Tibial nerve (tissue), 4 donors: ENCODE measurements around the gene PAFAH1B2. TPM values are rescaled to one million over a fixed set of nuclear protein-coding genes. Genes with fewer than 3 reads are reported as not detected.

Source experiments
- DNase-seq, 2 donors: peaks; one replicate each; pipeline ENCODE4 v3.0.0-alpha.2; 2019; ENCODE audit warnings: low spot score in 2 of 2
- H3K27ac ChIP-seq, 4 donors: fragments of 200-600 bp; sonication (generic) in 3 of 4; one replicate each; pipeline ENCODE4 v1.5.1; 2017 to 2019; ENCODE audit warnings: mild to moderate bottlenecking in 1 of 4
- H3K27me3 ChIP-seq, 2 donors: fragments of 200-600 bp; sonication (generic) in 1 of 2; one replicate each; pipeline versions ENCODE4 v1.5.1 to v1.6.0; 2017 to 2019
- H3K36me3 ChIP-seq, 3 donors: fragments of 200-600 bp; sonication (generic); one replicate each; pipeline ENCODE4 v1.5.1; 2018 to 2019
- H3K4me1 ChIP-seq, 4 donors: fragments of 200-600 bp; sonication (generic) in 3 of 4; one replicate each; pipeline ENCODE4 v1.5.1; 2017 to 2019
- H3K4me3 ChIP-seq, 4 donors: fragments of 200-600 bp; sonication (generic) in 3 of 4; one replicate each; pipeline ENCODE4 v1.5.1; 2017 to 2019; ENCODE audit warnings: mild to moderate bottlenecking in 1 of 4, moderate library complexity in 1 of 4
- H3K9me3 ChIP-seq, 4 donors: fragments of 200-600 bp; sonication (generic) in 3 of 4; one replicate each; pipeline ENCODE4 v1.5.1; 2017 to 2019
- EP300 ChIP-seq, 2 donors: sonication (generic); formaldehyde crosslinking; IDR thresholded peaks; one replicate each; pipeline ENCODE4 v1.6.1; 2017; ENCODE audit warnings: antibody characterized with exemption in 2 of 2, mild to moderate bottlenecking in 1 of 2
- POLR2A ChIP-seq, 2 donors: fragments of 450-650 bp; IDR thresholded peaks; one replicate each; pipeline ENCODE4 v1.6.1; 2017; ENCODE audit warnings: antibody characterized with exemption in 2 of 2, mild to moderate bottlenecking in 2 of 2, moderate library complexity in 2 of 2
- WGBS, 2 donors: methylation state at CpG; one replicate each; pipeline ENCODE4 v1.1.5; 2018; 5-methylcytosine and 5-hydroxymethylcytosine counted together
- total RNA-seq, 4 donors: library from RNA; depleted of rRNA; stranded (reverse); fragments of >200 nt; gene quantifications; one replicate each; pipeline ENCODE4 v1.1.0, GENCODE V29; 2016
- TF ChIP-seq, protein P1 (sequence below), 5 experiments: fragments of 200-600 bp in 3 of 5; fragments of 450-650 bp in 2 of 5; sonication (generic) in 3 of 5; IDR thresholded peaks; one replicate each; pipeline ENCODE4 v1.5.1; 2016 to 2019; ENCODE audit warnings: antibody characterized with exemption in 5 of 5, mild to moderate bottlenecking in 3 of 5, moderate library complexity in 2 of 5

The PAFAH1B2 gene
- total RNA-seq, 4 donors from 2014 or later, result 96.9 to 125 (median 109) TPM

DNA sequence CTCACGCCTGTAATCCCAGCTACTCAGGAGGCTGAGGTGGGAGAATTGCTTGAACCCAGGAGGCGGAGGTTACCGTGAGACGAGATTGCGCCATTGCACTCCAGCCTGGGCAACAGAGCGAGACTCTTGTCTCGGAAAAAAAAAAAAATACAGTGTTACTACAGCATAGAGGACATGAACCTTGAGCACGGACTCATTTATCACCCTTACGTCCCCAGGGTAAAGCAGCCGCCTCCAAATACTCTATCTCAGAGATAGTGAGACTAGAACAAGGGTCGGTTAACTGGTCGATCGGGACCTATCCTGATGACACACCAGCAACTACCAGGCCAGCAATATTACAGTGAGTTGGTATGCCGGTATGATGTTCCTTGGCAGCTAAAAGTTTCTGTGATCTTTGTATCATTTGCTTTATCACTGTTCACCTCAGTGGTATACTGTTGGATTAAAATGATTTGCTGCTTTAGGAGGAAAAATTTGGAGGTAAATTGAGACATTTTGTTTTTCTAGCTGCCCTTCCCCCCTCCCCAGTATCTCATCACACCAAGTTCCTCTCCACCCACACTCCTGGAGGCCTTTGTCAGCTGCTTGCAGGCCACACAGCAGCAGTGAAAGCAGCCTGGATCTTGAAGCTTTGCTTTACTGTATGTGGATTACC is 27.4 kb downstream of the PAFAH1B2 start:
- peak overlapping the region in 3 of 4 donors; percentile 11 to 77 (median 75) for H3K27ac ChIP-seq
- peak in 1 of 2 donors; percentile 35 for TF ChIP-seq EP300 (IDR thresholded peaks at IDR 0.05)
- TF ChIP-seq, protein P1, sequence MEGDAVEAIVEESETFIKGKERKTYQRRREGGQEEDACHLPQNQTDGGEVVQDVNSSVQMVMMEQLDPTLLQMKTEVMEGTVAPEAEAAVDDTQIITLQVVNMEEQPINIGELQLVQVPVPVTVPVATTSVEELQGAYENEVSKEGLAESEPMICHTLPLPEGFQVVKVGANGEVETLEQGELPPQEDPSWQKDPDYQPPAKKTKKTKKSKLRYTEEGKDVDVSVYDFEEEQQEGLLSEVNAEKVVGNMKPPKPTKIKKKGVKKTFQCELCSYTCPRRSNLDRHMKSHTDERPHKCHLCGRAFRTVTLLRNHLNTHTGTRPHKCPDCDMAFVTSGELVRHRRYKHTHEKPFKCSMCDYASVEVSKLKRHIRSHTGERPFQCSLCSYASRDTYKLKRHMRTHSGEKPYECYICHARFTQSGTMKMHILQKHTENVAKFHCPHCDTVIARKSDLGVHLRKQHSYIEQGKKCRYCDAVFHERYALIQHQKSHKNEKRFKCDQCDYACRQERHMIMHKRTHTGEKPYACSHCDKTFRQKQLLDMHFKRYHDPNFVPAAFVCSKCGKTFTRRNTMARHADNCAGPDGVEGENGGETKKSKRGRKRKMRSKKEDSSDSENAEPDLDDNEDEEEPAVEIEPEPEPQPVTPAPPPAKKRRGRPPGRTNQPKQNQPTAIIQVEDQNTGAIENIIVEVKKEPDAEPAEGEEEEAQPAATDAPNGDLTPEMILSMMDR (IDR thresholded peaks at IDR 0.05), result no peak
- no peak for TF ChIP-seq POLR2A (IDR thresholded peaks at IDR 0.05)
- DNase-seq, result no peak
- no peaks in the 10 kb centered on the region for H3K9me3 ChIP-seq
- WGBS, 2 donors, result 60 to 62% methylated on average over 14 of the region's 14 CpGs
- no peaks in the 10 kb centered on the region for H3K27me3 ChIP-seq
- peaks cover 6 to 45% (median 13%) of the 10 kb centered on the region in 3 donors for H3K36me3 ChIP-seq
- peaks cover 0 to 52% (median 15%) of the 10 kb centered on the region in 4 donors for H3K4me1 ChIP-seq
- H3K4me3 ChIP-seq, result no peak overlapping the region

DNA sequence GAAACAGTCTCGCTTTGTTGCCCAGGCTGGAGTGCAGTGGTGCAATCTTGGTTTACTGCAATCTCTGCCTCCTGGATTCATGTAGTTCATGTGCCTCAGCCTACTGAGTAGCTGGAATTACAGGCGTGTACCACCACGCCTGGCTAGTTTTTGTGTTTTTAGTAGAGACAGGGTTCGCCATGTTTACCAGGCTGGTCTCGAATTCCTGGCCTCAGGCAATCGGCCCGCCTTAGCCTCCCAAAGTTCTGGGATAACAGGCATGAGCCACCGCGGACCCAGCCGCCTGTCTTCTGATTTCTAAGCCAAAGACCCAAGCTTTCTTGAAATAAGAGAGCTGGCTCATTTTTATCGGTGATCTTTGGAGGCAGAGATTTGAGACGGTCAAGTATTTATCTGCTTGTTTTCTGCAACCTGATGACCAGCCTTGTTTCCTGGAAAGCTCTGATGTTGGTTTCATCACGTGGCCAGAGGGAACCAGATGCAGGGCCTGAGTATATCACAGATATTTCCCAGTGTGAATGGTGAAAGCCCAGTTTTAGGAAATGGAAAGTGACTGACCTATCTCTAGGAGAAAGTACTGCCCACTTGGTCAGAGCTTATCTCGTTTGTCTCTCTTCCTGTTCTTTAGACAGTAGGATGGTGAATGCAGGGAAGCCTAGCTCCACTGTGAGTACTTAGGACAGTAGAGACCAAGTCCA is 28.8 kb downstream of the PAFAH1B2 start:
- DNase-seq, result no peak
- peak in 1 of 2 donors; percentile 11 for TF ChIP-seq EP300 (IDR thresholded peaks at IDR 0.05)
- TF ChIP-seq POLR2A (IDR thresholded peaks at IDR 0.05), result no peak
- Histone ChIP-seq H3K9me3 (no peaks in the 10 kb centered on the region), H3K4me3 (no peak overlapping the region), H3K36me3 (peaks cover 0 to 31% (median 2%) of the 10 kb centered on the region in 3 donors), H3K4me1 (peaks cover 0 to 49% (median 16%) of the 10 kb centered on the region in 4 donors), H3K27me3 (no peaks in the 10 kb centered on the region), H3K27ac (peak overlapping the region; percentile 20 to 77 (median 51))
- WGBS, 2 donors, result 59 to 63% methylated on average over 14 of the region's 14 CpGs

DNA sequence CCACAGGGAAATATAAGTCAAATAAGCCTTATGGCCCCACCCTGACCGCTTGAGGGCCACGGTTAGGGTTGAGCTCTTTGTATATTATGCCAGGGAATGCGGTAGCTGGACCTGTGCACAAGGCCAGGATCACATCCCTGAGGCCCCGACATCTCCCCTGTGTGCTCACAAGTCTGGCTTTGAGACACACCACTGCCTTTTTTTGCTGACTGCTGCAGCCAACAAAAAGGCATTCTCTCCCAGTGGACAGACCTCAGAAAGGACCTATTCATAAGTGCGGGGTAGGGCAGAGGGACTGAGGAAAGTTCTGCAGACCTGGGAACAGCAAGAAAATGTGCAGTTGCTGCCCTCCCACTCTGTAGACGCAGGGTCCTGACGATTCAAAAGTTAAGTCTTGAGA is 31.0 kb downstream of the PAFAH1B2 start:
- peak in 1 of 2 donors; percentile 10 for TF ChIP-seq EP300 (IDR thresholded peaks at IDR 0.05)
- TF ChIP-seq, protein P1 (IDR thresholded peaks at IDR 0.05), result no peak
- H3K27ac ChIP-seq, result peak overlapping the region in 3 of 4 donors; percentile 63 to 76 (median 65)

DNA sequence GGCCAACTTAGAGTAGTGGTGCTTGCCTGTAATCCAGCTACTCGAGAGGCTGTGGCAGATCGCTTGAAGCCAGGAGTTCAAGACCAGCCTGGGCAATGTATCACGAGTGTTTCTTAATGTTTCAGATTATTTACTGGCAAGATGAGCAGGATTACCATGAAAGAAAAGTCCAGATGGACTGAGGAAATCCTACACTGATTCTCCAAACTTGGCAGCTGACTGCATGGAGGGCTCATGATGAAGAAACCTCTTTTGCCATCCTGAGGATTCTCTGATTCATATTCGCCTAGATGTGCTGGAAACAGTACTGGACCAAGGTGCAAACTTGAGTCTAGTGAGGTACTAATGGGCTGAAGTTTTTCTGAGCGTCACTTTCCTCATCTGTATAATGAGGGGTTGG is 31.7 kb downstream of the PAFAH1B2 start:
- WGBS, 2 donors, result 58 to 73% methylated on average over 5 of the region's 5 CpGs
- H3K27ac ChIP-seq, result peak overlapping the region in 3 of 4 donors; percentile 63 to 76 (median 65)
- DNase-seq, result no peak
- peaks cover 0 to 6% (median 0%) of the 10 kb centered on the region in 3 donors for H3K36me3 ChIP-seq
- TF ChIP-seq, protein P1 (IDR thresholded peaks at IDR 0.05), result no peak
- no peak for TF ChIP-seq EP300 (IDR thresholded peaks at IDR 0.05)
- TF ChIP-seq POLR2A (IDR thresholded peaks at IDR 0.05), result no peak
- H3K27me3 ChIP-seq, result no peaks in the 10 kb centered on the region
- H3K9me3 ChIP-seq, result no peaks in the 10 kb centered on the region
- peaks cover 0 to 68% (median 26%) of the 10 kb centered on the region in 4 donors for H3K4me1 ChIP-seq
- H3K4me3 ChIP-seq, result no peak overlapping the region

More for the DNA sequence above, 31.0 kb downstream of the PAFAH1B2 start:
- no peak for DNase-seq
- H3K27me3 ChIP-seq, result no peaks in the 10 kb centered on the region
- H3K36me3 ChIP-seq, result peaks cover 0 to 13% (median 0%) of the 10 kb centered on the region in 3 donors
- 17 to 28% methylated on average over 7 of the region's 7 CpGs for WGBS, 2 donors
- no peak overlapping the region for H3K4me3 ChIP-seq
- peaks cover 0 to 61% (median 20%) of the 10 kb centered on the region in 4 donors for H3K4me1 ChIP-seq
- H3K9me3 ChIP-seq, result no peaks in the 10 kb centered on the region

DNA sequence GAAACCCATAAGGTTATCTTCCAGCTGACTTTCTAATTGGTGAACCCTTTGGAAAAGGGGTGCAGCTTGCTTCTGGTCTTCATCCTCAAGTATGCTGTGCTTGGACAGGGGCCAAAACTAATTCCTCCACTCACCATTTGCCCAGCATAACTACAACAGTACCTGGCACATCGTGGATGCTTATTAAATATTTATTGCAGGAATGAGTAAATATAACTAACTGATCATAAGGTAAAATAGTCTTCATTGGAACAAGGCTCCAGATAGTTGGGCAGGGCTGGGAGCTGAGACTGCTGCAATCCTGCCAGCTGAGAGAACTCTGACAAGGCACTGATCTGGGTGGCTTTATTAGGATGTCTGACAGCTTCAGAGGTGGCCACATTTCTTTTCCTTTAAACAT is 32.1 kb downstream of the PAFAH1B2 start:
- H3K4me1 ChIP-seq, result peaks cover 0 to 72% (median 30%) of the 10 kb centered on the region in 4 donors
- no peak for DNase-seq
- no peaks in the 10 kb centered on the region for H3K9me3 ChIP-seq
- no peaks in the 10 kb centered on the region for H3K27me3 ChIP-seq
- peaks cover 0 to 4% (median 0%) of the 10 kb centered on the region in 3 donors for H3K36me3 ChIP-seq
- peak overlapping the region in 3 of 4 donors; percentile 63 to 76 (median 65) for H3K27ac ChIP-seq
- TF ChIP-seq EP300 (IDR thresholded peaks at IDR 0.05) (no peak), POLR2A (IDR thresholded peaks at IDR 0.05) (no peak)
- TF ChIP-seq, protein P1 (IDR thresholded peaks at IDR 0.05), result no peak
- WGBS, 2 donors, result 42 to 44% methylated on average over 1 of the region's 1 CpG
- H3K4me3 ChIP-seq, result no peak overlapping the region
